H9 (cell line): ENCODE measurements around the gene ANKZF1. TPM values are rescaled to one million over a fixed set of nuclear protein-coding genes. Genes with fewer than 3 reads are reported as not detected.

ENCODE experiments used
- DNase-seq: peaks from one replicate; pipeline ENCODE4 v3.0.0-alpha.2; 2017
- H2AFZ ChIP-seq: one replicate; pipeline ENCODE4 v1.6.1; 2013; ENCODE audit warnings: mild to moderate bottlenecking, low read length, control low read depth, moderate library complexity
- H2AK5ac ChIP-seq: 2 replicates; pipeline ENCODE4 v1.6.1; 2013; ENCODE audit warnings: low read length, control low read depth, mixed read lengths; ENCODE audit not compliant: insufficient read length
- H2BK120ac ChIP-seq: one replicate; pipeline ENCODE4 v1.6.1; 2013; ENCODE audit warnings: low read depth, mild to moderate bottlenecking, low read length, control low read depth, inconsistent platforms; ENCODE audit not compliant: poor library complexity, severe bottlenecking
- H2BK12ac ChIP-seq: 2 replicates; pipeline ENCODE4 v1.6.1; 2013; ENCODE audit warnings: low read length, control low read depth, mixed read lengths, low read depth; ENCODE audit not compliant: insufficient read length
- H2BK15ac ChIP-seq: 2 replicates; pipeline ENCODE4 v1.6.1; 2013; ENCODE audit warnings: low read depth, low read length, control low read depth
- H2BK20ac ChIP-seq: one replicate; pipeline ENCODE4 v1.6.1; 2013; ENCODE audit warnings: low read depth, mild to moderate bottlenecking, low read length, control low read depth, inconsistent platforms; ENCODE audit not compliant: poor library complexity, severe bottlenecking
- H2BK5ac ChIP-seq: 2 replicates; pipeline ENCODE4 v1.6.1; 2013; ENCODE audit warnings: low read length, control low read depth, mixed read lengths; ENCODE audit not compliant: insufficient read length
- H3K14ac ChIP-seq: 2 replicates; pipeline ENCODE4 v1.6.1; 2013; ENCODE audit warnings: low read length, control low read depth; ENCODE audit not compliant: insufficient read depth
- H3K18ac ChIP-seq: 2 replicates; pipeline ENCODE4 v1.6.1; 2013; ENCODE audit warnings: low read depth, mild to moderate bottlenecking, mixed read lengths, low read length, control low read depth; ENCODE audit not compliant: insufficient read length
- H3K23ac ChIP-seq: 2 replicates; pipeline ENCODE4 v1.6.1; 2013; ENCODE audit warnings: low read length, control low read depth, mixed read lengths, low read depth; ENCODE audit not compliant: insufficient read length
- H3K23me2 ChIP-seq: 2 replicates; pipeline ENCODE4 v1.6.1; 2013; ENCODE audit warnings: low read depth, mild to moderate bottlenecking, mixed read lengths, low read length, control low read depth; ENCODE audit not compliant: insufficient read length, poor library complexity, severe bottlenecking
- H3K27ac ChIP-seq: 2 replicates; pipeline ENCODE4 v1.5.1; 2013; ENCODE audit warnings: low read length, control low read depth, mixed read lengths, low read depth; ENCODE audit not compliant: insufficient read length
- H3K27me3 ChIP-seq: 2 replicates; pipeline ENCODE4 v1.6.1; 2013; ENCODE audit warnings: low read length, control low read depth, inconsistent platforms; ENCODE audit not compliant: insufficient read depth
- H3K4ac ChIP-seq: 2 replicates; pipeline ENCODE4 v1.6.1; 2013; ENCODE audit warnings: low read depth, mild to moderate bottlenecking, control low read depth, inconsistent platforms, low read length, moderate library complexity
- H3K4me1 ChIP-seq: 2 replicates; pipeline ENCODE4 v1.6.1; 2013; ENCODE audit warnings: low read length, control low read depth, inconsistent platforms; ENCODE audit not compliant: insufficient read depth
- H3K4me2 ChIP-seq: 2 replicates; pipeline ENCODE4 v1.6.1; 2013; ENCODE audit warnings: low read length, control low read depth, mixed read lengths; ENCODE audit not compliant: insufficient read length, insufficient read depth
- H3K56ac ChIP-seq: 2 replicates; pipeline ENCODE4 v1.6.1; 2013; ENCODE audit warnings: low read depth, mild to moderate bottlenecking, mixed read lengths, low read length, control low read depth; ENCODE audit not compliant: insufficient read length
- H3K79me1 ChIP-seq: 2 replicates; pipeline ENCODE4 v1.6.1; 2013; ENCODE audit warnings: low read depth, mild to moderate bottlenecking, moderate library complexity, low read length, control low read depth, inconsistent platforms; ENCODE audit not compliant: insufficient read depth, poor library complexity, severe bottlenecking
- H3K79me2 ChIP-seq: 2 replicates; pipeline ENCODE4 v1.6.1; 2013; ENCODE audit warnings: low read length, control low read depth, inconsistent platforms; ENCODE audit not compliant: insufficient read depth
- H3K9ac ChIP-seq: 2 replicates; pipeline ENCODE4 v1.6.1; 2013; ENCODE audit warnings: low read length, control low read depth, mixed read lengths; ENCODE audit not compliant: insufficient read length; ENCODE audit errors: extremely low read depth
- H3K9me3 ChIP-seq: one replicate; pipeline ENCODE4 v1.6.1; 2013; ENCODE audit warnings: low read depth, low read length, inconsistent platforms; ENCODE audit not compliant: control insufficient read depth
- H3T11ph ChIP-seq: one replicate; pipeline ENCODE4 v1.6.1; 2013; ENCODE audit warnings: mild to moderate bottlenecking, low read length, control low read depth, inconsistent platforms
- H4K20me1 ChIP-seq: one replicate; pipeline ENCODE4 v1.6.1; 2013; ENCODE audit not compliant: control insufficient read depth, insufficient read length, insufficient read depth
- H4K5ac ChIP-seq: 2 replicates; pipeline ENCODE4 v1.6.1; 2013; ENCODE audit warnings: low read depth, mild to moderate bottlenecking, mixed read lengths, low read length, control low read depth; ENCODE audit not compliant: insufficient read length
- H4K8ac ChIP-seq: replicated peaks from 2 replicates; pipeline ENCODE4 v1.6.1; 2013; ENCODE audit warnings: low read length, control low read depth, mixed read lengths, low read depth; ENCODE audit not compliant: insufficient read length
- H4K91ac ChIP-seq: 2 replicates; pipeline ENCODE4 v1.6.1; 2013; ENCODE audit warnings: low read depth, mild to moderate bottlenecking, moderate library complexity, mixed read lengths, low read length, control low read depth; ENCODE audit not compliant: insufficient read length
- H3K27ac Mint-ChIP-seq, 3 experiments: 2 replicates in 2 of 3; 3 replicates in 1 of 3; pipeline ENCODE4 v1.8.0; 2020 to 2021; ENCODE audit warnings: mixed read lengths in 3 of 3, mild to moderate bottlenecking in 1 of 3, moderate library complexity in 1 of 3
- H3K27me3 Mint-ChIP-seq: 2 replicates; pipeline ENCODE4 v1.8.0; 2021; ENCODE audit warnings: low read depth, mild to moderate bottlenecking, moderate library complexity, mixed read lengths
- H3K36me3 Mint-ChIP-seq, 3 experiments: 2 replicates in 2 of 3; 3 replicates in 1 of 3; pipeline ENCODE4 v1.8.0; 2020 to 2021; ENCODE audit warnings: low read depth in 3 of 3, mixed read lengths in 3 of 3; ENCODE audit not compliant: insufficient read depth in 1 of 3
- H3K4me1 Mint-ChIP-seq, 2 experiments: 2 replicates each; pipeline ENCODE4 v1.8.0; 2020; ENCODE audit warnings: mixed read lengths in 2 of 2
- H3K4me3 Mint-ChIP-seq, 2 experiments: 2 replicates in 1 of 2; 3 replicates in 1 of 2; pipeline ENCODE4 v1.8.0; 2020 to 2021; ENCODE audit warnings: mild to moderate bottlenecking in 2 of 2, mixed read lengths in 2 of 2, moderate library complexity in 1 of 2
- H3K9me3 Mint-ChIP-seq, 2 experiments: 2 replicates in 1 of 2; 3 replicates in 1 of 2; pipeline ENCODE4 v1.8.0; 2020; ENCODE audit warnings: mild to moderate bottlenecking in 2 of 2, mixed read lengths in 2 of 2, moderate library complexity in 1 of 2
- CTCF ChIP-seq: fragments of 200-600 bp; sonication (generic); conservative IDR thresholded peaks from 3 replicates; pipeline ENCODE4 v1.8.0; 2021; ENCODE audit warnings: antibody characterized with exemption, mild to moderate bottlenecking
- WGBS: extraction: QIAGEN DNeasy Blood & Tissue Kit; methylation state at CpG from one replicate; pipeline ENCODE4 v1.1.7; 2013; ENCODE audit warnings: missing lambda C conversion rate, low lambda C conversion rate, mixed read lengths; ENCODE audit not compliant: insufficient read length; ENCODE audit errors: extremely low coverage; 5-methylcytosine and 5-hydroxymethylcytosine counted together
- total RNA-seq: library from RNA; stranded (reverse); gene quantifications from 2 replicates; pipeline ENCODE4 v1.2.1, GENCODE V29; 2021

ANKZF1 gene
- total RNA-seq, 1 experiment from 2014 or later, result 55.4 TPM

GRCh38 chr2:219228911-219229304 is 698 bp upstream of the ANKZF1 start:
- no peaks in the 10 kb centered on the region for H3K9me3 ChIP-seq
- no peak overlapping the region; the same call in 1 of the 2 replicates for H3K14ac ChIP-seq
- H3K27ac ChIP-seq, result no peak overlapping the region
- no peaks in the 10 kb centered on the region for H4K20me1 ChIP-seq
- H3K79me2 ChIP-seq, result 0 out of 2 replicates have a peak, but pooled peaks cover 2% of the 10 kb centered on the region
- no peak overlapping the region for H4K91ac ChIP-seq
- no CpG with 5 or more reads among the region's 19 CpGs for WGBS
- H3K79me1 ChIP-seq, result no peaks in the 10 kb centered on the region
- H3K27me3 Mint-ChIP-seq, result no peaks in the 10 kb centered on the region
- peak overlapping the region in 1 of 3 experiments; percentile 40; a peak in 1 of 7 replicates for H3K27ac Mint-ChIP-seq
- no peak for TF ChIP-seq CTCF
- H2BK20ac ChIP-seq, result no peak overlapping the region
- H4K5ac ChIP-seq, result no peak overlapping the region
- no peak for DNase-seq
- H3K27me3 ChIP-seq, result no peaks in the 10 kb centered on the region
- no peak overlapping the region for H2BK120ac ChIP-seq
- no peaks in the 10 kb centered on the region for H3K4me1 ChIP-seq
- peak overlapping the region; percentile 74 for H3K9ac ChIP-seq
- peaks cover 11% of the 10 kb centered on the region in 2 experiments for H3K4me1 Mint-ChIP-seq
- H2BK5ac ChIP-seq, result no peak overlapping the region
- H2AFZ ChIP-seq, result no peak overlapping the region
- H2BK12ac ChIP-seq, result no peak overlapping the region
- no peaks in the 10 kb centered on the region; a peak in 1 of 5 replicates for H3K9me3 Mint-ChIP-seq
- peak overlapping the region; percentile 81 to 99 for H3K4me3 Mint-ChIP-seq
- H3K4ac ChIP-seq, result no peak overlapping the region
- H4K8ac ChIP-seq, result no peak overlapping the region
- no peak overlapping the region for H3K23ac ChIP-seq
- no peak overlapping the region for H3K18ac ChIP-seq
- no peak overlapping the region for H3K56ac ChIP-seq
- H3K4me2 ChIP-seq, result peak overlapping the region; percentile 65
- H2BK15ac ChIP-seq, result no peak overlapping the region
- no peak overlapping the region for H2AK5ac ChIP-seq
- no peaks in the 10 kb centered on the region for H3K23me2 ChIP-seq
- H3K36me3 Mint-ChIP-seq, result peaks cover 22 to 54% (median 48%) of the 10 kb centered on the region in 3 experiments
- no peak overlapping the region for H3T11ph ChIP-seq
